ENCODE results near the gene ZNF831.

DNA sequence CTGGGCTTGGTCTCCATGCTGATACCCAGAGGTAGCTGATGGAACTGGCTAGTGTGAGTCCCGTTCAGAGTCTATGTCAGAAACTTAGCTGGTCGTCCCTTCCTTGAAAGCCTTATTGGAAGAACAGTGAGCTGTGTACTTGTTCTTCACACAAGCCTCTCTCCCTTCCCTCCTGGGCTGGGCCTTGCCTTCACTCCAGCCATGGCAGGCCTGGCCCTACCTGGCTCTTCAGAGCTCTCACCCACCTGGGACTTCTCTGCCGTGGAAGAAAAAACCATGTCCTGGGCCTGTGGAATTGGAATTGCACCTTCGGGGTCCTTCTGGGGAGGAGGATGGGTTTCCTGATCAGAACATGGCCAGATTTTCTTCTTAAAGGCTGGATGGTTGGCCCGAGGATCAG, 20.3 kb upstream of the ZNF831 start:
- TF ChIP-seq, protein P1, sequence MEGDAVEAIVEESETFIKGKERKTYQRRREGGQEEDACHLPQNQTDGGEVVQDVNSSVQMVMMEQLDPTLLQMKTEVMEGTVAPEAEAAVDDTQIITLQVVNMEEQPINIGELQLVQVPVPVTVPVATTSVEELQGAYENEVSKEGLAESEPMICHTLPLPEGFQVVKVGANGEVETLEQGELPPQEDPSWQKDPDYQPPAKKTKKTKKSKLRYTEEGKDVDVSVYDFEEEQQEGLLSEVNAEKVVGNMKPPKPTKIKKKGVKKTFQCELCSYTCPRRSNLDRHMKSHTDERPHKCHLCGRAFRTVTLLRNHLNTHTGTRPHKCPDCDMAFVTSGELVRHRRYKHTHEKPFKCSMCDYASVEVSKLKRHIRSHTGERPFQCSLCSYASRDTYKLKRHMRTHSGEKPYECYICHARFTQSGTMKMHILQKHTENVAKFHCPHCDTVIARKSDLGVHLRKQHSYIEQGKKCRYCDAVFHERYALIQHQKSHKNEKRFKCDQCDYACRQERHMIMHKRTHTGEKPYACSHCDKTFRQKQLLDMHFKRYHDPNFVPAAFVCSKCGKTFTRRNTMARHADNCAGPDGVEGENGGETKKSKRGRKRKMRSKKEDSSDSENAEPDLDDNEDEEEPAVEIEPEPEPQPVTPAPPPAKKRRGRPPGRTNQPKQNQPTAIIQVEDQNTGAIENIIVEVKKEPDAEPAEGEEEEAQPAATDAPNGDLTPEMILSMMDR (IDR thresholded peaks at IDR 0.05; ENCODE audit: insufficient read depth, low read depth, low read length) = no peak
- TF ChIP-seq EZH2 (IDR thresholded peaks at IDR 0.05; ENCODE audit: insufficient read depth, low read length) = no peak

Data from astrocyte (in vitro differentiated cells and primary cell).